NB4 (cell line): ENCODE data around the gene LRFN2.

Source experiments
- DNase-seq: peaks from one replicate; pipeline ENCODE4 v3.0.0; 2010; ENCODE audit warnings: low read depth
- H3K4me3 ChIP-seq: one replicate; pipeline ENCODE4 v1.5.1; 2011; ENCODE audit warnings: mild to moderate bottlenecking, low read depth, low read length, moderate library complexity
- CTCF ChIP-seq: IDR thresholded peaks from one replicate; pipeline ENCODE4 v1.5.1; 2012; ENCODE audit warnings: low read depth, low read length
- MAX ChIP-seq: IDR thresholded peaks from 2 replicates; pipeline ENCODE4 v1.6.1; 2011; ENCODE audit warnings: low read depth, low read length
- MYC ChIP-seq: IDR thresholded peaks from 2 replicates; pipeline ENCODE4 v1.6.1; 2011; ENCODE audit warnings: low read depth, low read length
- POLR2A ChIP-seq: IDR thresholded peaks from 2 replicates; pipeline ENCODE4 v1.6.1; 2011; ENCODE audit warnings: mild to moderate bottlenecking; ENCODE audit not compliant: insufficient read length; ENCODE audit errors: extremely low read depth

Gene LRFN2

GRCh38 chr6:40349123-40349900 is 237.9 kb downstream of the LRFN2 start:
- no peak overlapping the region for H3K4me3 ChIP-seq
- DNase-seq = peak; percentile 32
- TF ChIP-seq CTCF = no peak

GRCh38 chr6:40348591-40348990 is 238.6 kb downstream of the LRFN2 start:
- TF ChIP-seq POLR2A (no peak), MAX (no peak), MYC (no peak), CTCF (no peak)
- no peak for DNase-seq
- no peak overlapping the region for H3K4me3 ChIP-seq

GRCh38 chr6:40347571-40348011 is 239.6 kb downstream of the LRFN2 start:
- TF ChIP-seq MYC (no peak), MAX (no peak), CTCF (no peak), POLR2A (no peak)
- peak; percentile 22 for DNase-seq
- no peak overlapping the region for H3K4me3 ChIP-seq

- TF ChIP-seq POLR2A = no peak
- TF ChIP-seq MAX = no peak
- no peak for TF ChIP-seq MYC
- no peak for TF ChIP-seq CTCF
Observed at GRCh38 chr6:40346246-40346645, 240.9 kb downstream of the LRFN2 start.

GRCh38 chr6:40344566-40345167 is 242.5 kb downstream of the LRFN2 start:
- DNase-seq = no peak
- TF ChIP-seq POLR2A (no peak), MAX (no peak)

More at GRCh38 chr6:40346246-40346645, 240.9 kb downstream of the LRFN2 start:
- no peak for DNase-seq
- no peak overlapping the region for H3K4me3 ChIP-seq

GRCh38 chr6:40343877-40344565 is 243.1 kb downstream of the LRFN2 start:
- TF ChIP-seq MAX (no peak), MYC (no peak), CTCF (no peak), POLR2A (no peak)
- DNase-seq = no peak
- no peak overlapping the region for H3K4me3 ChIP-seq

More at GRCh38 chr6:40344566-40345167, 242.5 kb downstream of the LRFN2 start:
- H3K4me3 ChIP-seq = no peak overlapping the region
